HG02759 (cell line): ENCODE results near the gene IL1RAPL1.

ENCODE experiments used
- ATAC-seq: cut with Tn5 transposase; IDR thresholded peaks from one replicate; pipeline ENCODE4 v1.9.1; 2021; ENCODE audit warnings: mild to moderate bottlenecking, moderate library complexity; ENCODE audit not compliant: unreplicated experiment

The IL1RAPL1 gene

GRCh38 chrX:29488919-29489318 is 901.7 kb downstream of the IL1RAPL1 start:
- ATAC-seq = peak; percentile 65

DNA sequence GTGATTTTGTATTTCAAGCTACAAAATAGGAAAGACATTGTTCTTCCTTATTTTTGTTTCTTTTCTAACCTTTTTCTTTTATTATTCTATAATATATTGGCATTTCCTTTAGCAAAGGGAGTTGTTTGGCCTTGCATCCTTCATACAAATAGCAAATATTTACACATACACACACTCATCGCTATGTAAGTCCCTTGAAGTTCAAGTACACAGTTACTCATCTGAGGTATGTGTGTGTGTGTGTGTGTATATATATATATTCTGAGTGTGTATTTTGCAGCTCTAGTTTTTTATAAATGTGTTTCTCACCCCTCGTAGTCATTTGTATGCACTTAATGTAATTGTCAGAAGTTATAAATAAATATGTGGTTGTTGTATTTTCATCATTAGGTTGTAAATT is 903.4 kb downstream of the IL1RAPL1 start:
- ATAC-seq = no peak

DNA sequence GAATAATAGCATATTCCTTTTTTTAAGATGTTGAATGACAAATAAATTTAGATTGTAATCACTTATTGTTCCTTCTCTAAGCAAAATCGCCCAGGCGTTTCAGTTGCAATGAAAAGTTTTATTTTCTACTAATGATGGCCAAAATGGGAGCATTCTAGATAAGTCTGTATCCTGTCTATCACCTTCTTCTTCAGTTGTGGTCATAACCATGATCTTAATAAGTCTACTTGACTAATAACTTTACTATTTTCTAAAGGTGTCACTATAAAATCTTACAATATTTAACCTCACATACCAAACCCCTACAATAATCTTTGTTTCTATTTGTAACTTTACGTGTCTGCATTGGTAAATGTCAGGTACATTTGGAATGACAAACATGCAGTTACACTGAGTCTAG is 904.4 kb downstream of the IL1RAPL1 start:
- ATAC-seq = no peak

DNA sequence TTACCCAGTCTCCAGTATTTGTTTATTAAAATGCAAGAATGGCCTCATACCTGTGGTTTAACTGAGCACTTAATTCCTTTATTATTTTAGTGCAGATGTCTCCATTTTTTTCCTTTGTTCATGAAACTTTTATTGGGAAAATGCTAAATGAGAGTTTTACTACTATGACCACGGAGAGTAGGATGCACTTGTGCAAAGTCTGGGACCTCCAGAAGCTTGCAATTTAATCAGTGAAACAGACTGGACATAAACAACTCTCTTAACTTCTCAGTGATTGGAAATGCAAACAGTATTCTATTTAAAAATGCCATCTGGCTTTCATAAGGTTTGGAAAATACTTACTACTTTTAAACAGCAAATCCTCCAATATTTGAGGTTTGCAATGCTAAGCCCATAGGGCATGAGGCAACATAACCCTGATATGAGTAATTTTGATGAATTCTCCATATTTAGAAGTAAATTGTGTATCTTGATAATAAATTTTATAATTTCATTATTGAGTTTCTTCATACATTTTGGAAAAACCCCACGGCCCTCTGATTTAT is 909.5 kb downstream of the IL1RAPL1 start:
- no peak for ATAC-seq

- ATAC-seq = no peak
Observed at GRCh38 chrX:29506729-29507128, 919.5 kb downstream of the IL1RAPL1 start.

DNA sequence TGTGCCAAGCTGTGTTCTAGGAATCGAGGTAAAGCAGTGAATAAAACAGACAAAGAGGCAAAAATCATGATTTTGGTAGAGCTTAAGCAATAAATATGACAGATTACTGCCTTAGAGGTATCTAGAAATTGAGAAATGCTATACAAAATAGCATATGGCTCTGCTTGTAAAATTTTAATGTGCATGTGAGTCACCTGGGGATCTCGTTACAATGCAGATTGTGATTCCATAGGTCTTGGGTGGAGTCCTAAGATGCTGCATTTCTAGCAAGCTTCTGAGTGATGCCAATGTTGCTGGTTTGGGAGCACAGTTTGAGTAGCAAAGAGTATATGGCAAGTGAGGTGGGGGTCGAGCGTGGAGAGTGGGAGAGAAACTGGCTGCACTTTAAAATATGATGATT is 930.9 kb downstream of the IL1RAPL1 start:
- no peak for ATAC-seq

DNA sequence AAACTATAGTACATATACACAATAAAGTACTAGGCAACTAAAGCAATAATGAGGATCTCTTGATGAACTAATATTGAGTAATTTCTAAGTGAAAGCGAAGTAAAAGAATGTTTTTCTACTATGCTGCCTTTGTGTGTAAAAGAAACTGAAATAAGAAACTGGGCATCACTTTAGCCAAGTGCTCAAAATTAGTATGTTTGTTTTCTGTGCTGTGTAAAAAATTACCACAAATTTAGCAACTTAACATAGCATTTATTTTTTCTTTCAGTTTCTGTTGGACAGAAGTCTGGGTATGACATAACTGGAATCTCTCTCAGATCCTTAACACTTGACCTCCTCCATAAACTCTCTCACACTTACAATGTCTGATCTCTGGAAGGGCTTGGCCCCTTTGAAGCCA is 941.0 kb downstream of the IL1RAPL1 start:
- ATAC-seq = peak; percentile 59

DNA sequence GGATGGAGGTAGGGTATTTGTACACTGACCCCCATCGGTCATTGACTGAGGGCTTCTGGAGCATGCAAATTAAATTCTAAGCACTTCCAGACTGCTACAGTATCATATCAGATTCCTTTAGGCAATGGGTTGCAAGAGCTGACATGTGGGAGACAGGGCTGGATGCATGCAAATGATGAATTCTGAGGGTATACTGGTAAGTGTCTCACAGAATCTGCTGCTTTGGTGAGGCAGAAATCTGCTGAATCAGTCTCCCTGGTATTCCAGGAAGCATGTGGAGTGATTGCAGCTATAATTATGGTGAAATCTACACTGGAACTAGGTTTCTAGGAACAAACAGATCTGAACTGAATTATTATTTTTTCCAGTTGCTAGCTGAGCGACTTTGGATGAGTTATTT is 943.3 kb downstream of the IL1RAPL1 start:
- ATAC-seq = no peak

- peak; percentile 87 for ATAC-seq
Observed at GRCh38 chrX:29531336-29531735, 944.1 kb downstream of the IL1RAPL1 start.

- ATAC-seq = no peak
Observed at GRCh38 chrX:29535212-29536162, 948.2 kb downstream of the IL1RAPL1 start.

GRCh38 chrX:29541038-29541437 is 953.8 kb downstream of the IL1RAPL1 start:
- ATAC-seq = no peak

DNA sequence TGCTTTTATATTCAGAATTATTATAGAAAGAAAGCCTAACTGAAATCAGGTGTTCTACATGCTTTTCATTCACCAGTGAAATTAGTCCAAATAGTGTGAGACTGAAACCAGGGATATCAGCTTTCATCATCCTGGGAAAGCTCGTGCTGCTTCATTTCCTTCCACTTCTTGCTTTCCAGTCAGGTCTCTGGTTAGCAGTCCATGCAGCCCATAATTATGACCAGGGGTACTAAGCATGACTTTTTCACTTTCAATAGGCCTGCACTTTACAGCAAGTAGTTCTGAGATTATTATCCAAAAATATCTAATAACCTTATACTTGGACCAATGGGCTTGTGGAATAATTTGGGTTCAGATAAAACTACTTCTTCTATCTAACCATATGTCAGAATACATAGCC is 954.9 kb downstream of the IL1RAPL1 start:
- ATAC-seq = no peak

DNA sequence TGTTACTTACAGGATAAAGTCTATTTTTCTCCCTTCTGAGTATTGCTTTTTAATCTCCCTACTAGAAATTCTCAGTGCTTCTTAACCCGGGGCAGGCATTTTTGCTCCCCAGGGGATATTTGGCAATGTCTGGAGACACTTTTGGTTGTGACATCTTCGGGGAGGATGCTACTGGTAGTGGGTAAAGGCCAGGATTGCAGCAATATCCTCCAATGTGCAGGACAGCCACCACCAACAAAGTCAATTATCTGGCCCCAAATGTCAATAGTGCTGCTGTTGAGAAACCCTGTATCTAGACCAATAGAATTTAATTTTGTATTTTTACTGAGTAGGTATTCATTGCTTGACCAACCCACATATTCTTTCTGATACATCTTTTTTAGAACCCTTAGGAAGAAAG is 958.6 kb downstream of the IL1RAPL1 start:
- ATAC-seq = no peak

- ATAC-seq = no peak
Observed at GRCh38 chrX:29547877-29548276, 960.6 kb downstream of the IL1RAPL1 start.

DNA sequence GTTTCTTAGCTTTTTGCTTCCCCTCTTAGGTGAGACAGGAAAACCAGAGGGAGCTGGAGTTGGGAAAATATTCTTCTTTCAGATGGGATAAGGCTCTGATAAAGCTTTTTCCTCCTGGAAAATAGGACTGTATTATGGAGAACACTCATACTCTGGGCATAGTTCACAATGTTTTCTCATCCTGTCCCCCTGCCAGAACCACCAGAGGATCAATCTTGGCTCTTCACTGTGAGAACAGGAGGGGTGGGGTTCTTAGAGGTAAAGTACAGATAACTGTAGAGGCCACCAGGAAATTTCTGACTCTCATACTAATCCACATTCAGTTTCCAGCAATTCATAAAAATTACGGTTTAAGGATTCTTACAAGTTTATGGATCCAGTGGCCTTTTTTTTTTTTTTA is 966.3 kb downstream of the IL1RAPL1 start:
- no peak for ATAC-seq

DNA sequence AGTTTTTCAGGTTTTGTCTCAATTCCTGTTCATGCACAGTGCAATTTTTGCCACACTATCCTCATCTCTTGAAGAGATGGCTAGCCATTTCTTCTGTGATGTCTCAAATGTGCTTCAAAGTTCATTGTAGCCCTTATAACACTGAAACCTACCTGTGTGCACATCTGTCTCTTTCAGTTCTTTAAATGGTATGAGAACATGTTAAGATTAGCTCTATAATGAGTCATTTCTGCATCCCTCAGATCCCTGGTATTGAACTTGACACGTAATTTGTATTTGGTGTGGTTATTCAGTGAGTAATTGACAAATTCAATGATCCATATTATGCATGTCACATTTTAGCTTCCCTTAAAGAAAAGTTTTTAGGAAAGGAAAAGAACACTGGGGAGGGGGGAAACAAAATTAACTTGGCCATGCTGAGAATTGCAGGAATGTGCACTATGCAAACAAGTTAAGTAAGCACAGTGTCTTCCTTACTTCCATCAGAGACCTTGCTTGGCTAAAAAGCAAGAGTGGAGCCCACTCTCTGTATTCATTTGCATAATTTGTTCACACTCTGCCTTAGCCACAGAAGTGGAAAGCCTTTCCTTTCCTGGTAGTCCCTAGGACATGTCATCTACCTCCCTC is 968.3 kb downstream of the IL1RAPL1 start:
- peak; percentile 96 for ATAC-seq

DNA sequence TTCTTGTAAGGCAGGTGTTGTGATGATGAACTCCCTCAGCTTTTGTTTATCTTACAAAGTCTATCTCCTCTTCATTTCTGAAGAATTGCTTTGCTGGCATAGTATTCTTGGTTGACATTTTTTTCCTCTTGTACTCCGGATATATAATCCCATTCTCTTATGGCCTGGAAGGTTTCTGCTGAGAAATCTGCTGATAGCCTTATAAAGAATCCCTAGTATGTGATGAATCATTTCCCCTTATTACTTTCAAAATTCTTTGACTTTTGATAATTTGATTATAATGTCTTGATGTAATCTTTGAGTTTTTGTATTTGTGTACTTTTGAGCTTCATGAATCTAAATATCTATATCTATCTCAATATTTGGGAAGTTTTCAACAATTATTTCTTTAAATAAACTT is 972.8 kb downstream of the IL1RAPL1 start:
- no peak for ATAC-seq

DNA sequence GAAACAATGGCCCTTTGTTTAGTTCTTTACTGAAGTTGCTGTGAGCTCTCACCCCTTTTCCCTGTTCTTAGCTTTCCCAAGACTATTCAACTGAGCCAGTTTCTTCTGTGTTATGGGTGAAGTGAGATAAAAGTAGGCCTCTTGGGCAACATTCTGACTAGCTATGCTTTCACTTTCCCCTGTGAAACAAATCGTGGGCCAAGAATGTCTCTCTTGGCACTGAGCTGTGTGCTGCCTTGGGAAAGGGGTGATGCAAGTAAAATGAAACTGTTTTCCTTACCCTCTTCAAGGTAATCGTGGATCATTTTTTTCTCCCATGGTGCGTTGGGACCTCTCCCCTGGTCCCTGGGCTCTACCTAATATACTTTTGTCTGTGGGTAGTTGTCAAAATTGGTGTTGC is 974.2 kb downstream of the IL1RAPL1 start:
- no peak for ATAC-seq

DNA sequence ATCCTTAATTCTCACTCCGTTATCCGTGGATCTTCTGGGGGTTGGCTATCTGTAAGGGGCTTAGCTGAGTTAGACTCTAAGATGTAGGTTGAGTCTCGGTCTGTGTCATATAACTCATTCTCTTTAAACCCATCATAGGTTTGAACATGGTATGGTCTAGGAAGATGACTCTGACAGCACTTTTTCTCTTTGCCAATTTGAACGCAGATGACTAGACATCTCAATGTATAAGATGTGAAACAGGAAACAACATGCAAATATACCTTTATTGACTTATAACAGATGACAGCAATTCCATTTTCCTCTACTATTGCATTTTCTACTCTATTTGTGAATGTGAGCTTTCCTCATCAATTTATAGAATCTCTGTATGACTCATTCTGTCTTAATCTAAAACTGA is 993.3 kb downstream of the IL1RAPL1 start:
- no peak for ATAC-seq

DNA sequence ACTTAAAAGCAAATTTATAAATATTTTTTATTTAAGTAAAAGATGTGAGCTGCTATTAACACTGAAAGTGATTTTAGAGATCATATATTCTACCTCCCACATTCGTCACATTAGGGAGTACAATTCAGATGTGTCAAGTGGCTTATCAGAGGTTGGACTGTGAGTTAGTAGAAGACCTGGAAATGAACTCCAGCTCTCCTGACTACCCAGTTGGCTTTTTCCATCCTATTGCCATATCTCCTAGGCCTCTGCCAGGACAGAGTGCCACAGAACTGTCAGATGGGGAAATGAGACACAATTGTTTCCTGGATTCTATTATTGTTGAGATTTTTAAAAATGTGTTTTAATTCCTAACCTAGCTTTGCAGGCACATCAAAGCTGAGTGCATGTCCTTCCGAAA is 994.0 kb downstream of the IL1RAPL1 start:
- ATAC-seq = no peak

- ATAC-seq = no peak
Observed at GRCh38 chrX:29587107-29587506, 999.9 kb downstream of the IL1RAPL1 start.

- ATAC-seq = no peak
Observed at GRCh38 chrX:29590921-29591320, 1003.7 kb downstream of the IL1RAPL1 start.
